Left lung (tissue), 14 donors: Measurements from ENCODE around the gene F2RL3. TPM values are rescaled to one million over a fixed set of nuclear protein-coding genes. Genes with fewer than 3 reads are reported as not detected.

Experiments used
- ATAC-seq: fragments of 200-7000 bp; cut with Tn5 transposase; one replicate; pipeline ENCODE4 v1.9.1; 2020; ENCODE audit warnings: moderate library complexity
- DNase-seq, 4 donors: peaks; one replicate each; pipeline ENCODE4 v3.0.0-alpha.2; 2013 to 2020
- H3K27ac ChIP-seq, 2 donors: fragments of 200-600 bp; sonication (generic) in 1 of 2; one replicate each; pipeline versions ENCODE4 v1.5.0 to v1.8.0; 2020 to 2021
- H3K27me3 ChIP-seq, 2 donors: fragments of 200-600 bp; sonication (generic) in 1 of 2; one replicate each; pipeline versions ENCODE4 v1.5.0 to v1.8.0; 2020 to 2021
- H3K36me3 ChIP-seq, 2 donors: fragments of 200-600 bp; sonication (generic) in 1 of 2; one replicate each; pipeline versions ENCODE4 v1.5.0 to v1.8.0; 2020 to 2021
- H3K4me1 ChIP-seq, 2 donors: fragments of 200-600 bp; one replicate each; pipeline ENCODE4 v1.8.0; 2021
- H3K4me3 ChIP-seq, 2 donors: fragments of 200-600 bp; sonication (generic) in 1 of 2; one replicate each; pipeline versions ENCODE4 v1.5.0 to v1.8.0; 2020 to 2021; ENCODE audit warnings: mild to moderate bottlenecking in 1 of 2
- H3K9me3 ChIP-seq, 2 donors: fragments of 200-600 bp; sonication (generic) in 1 of 2; one replicate each; pipeline versions ENCODE4 v1.5.0 to v1.8.0; 2020 to 2021
- intact Hi-C, 2 donors: fragments of 100-400 bp; cut with DNase I; formaldehyde crosslinking; loops; one replicate each; pipeline versions ENCODE4 v1.11.2 to v1.14.2; 2022
- long read RNA-seq, 12 donors: library from polyadenylated mRNA in 2 of 12; unstranded in 2 of 12; transcript quantifications; one replicate each; pipeline ENCODE4 v2.0.0 and lab custom pipeline, GENCODE V29; 2019 to 2026
- polyA plus RNA-seq, 6 donors: library from polyadenylated mRNA; unstranded; fragments of 120-200 nt; gene quantifications; one replicate each; pipeline ENCODE4 v1.2.1, GENCODE V29; 2013; ENCODE audit not compliant: insufficient read length in 6 of 6
- total RNA-seq, 2 donors: library from RNA; stranded (reverse); fragmentation: NEBNext Ultra II Directional; extraction: Animal tissue kit (Norgen Biotek cat#: 25700); gene quantifications; one replicate each; pipeline ENCODE4 v1.2.1, GENCODE V29; 2021
- TF ChIP-seq, protein P1 (sequence below), 2 donors: fragments of 200-600 bp; sonication (generic) in 1 of 2; IDR thresholded peaks; one replicate each; pipeline versions ENCODE4 v1.5.0 to v1.8.0; 2021; ENCODE audit warnings: antibody characterized with exemption in 2 of 2
- donor health status: DM: no; HTN: yes; CAD: no.
- donor health status: DM: no; HTN: no; CAD: no.

Gene F2RL3
- 10 to 100 TPM in 1 of 2 donors, 1 to 10 TPM in 1; 3.1 to 14.8 TPM for total RNA-seq
- polyA plus RNA-seq = 1 to 10 TPM in 5 of 6 donors, under 1 TPM in 1; 0.63 to 2.0 (median 1.2) TPM
- long read RNA-seq, donor 1, partial matches to known transcripts = 0 of 3 reads
- long read RNA-seq, donor 1, other reads (novel, unspliced or antisense) = 0 of 3 reads
- long read RNA-seq, donor 2, partial matches to known transcripts = 0 of 1 reads
- long read RNA-seq, donor 2, other reads (novel, unspliced or antisense) = 0 of 1 reads
- long read RNA-seq, donor 3 = 0 reads
- long read RNA-seq, donor 4, partial matches to known transcripts = 0 of 3 reads
- long read RNA-seq, donor 4, other reads (novel, unspliced or antisense) = 0 of 3 reads
- long read RNA-seq, donor 5 = 0 reads
- long read RNA-seq, donor 6, partial matches to known transcripts = 0 of 1 reads
- long read RNA-seq, donor 6, other reads (novel, unspliced or antisense) = 0 of 1 reads
- long read RNA-seq, donor 7 = 0 reads
- long read RNA-seq, donor 8 = 0 reads
- long read RNA-seq, donor 9 = 0 reads
- long read RNA-seq, donor 10, transcript F2RL3-201 (2 exons, 3,473 nt) = major isoform, 12 of 16 reads
- long read RNA-seq, donor 10, partial matches to known transcripts = 0 of 16 reads
- long read RNA-seq, donor 10, other reads (novel, unspliced or antisense) = 3 of 16 reads
- long read RNA-seq, donor 11 = 0 reads
- long read RNA-seq, donor 12 = 0 reads

DNA sequence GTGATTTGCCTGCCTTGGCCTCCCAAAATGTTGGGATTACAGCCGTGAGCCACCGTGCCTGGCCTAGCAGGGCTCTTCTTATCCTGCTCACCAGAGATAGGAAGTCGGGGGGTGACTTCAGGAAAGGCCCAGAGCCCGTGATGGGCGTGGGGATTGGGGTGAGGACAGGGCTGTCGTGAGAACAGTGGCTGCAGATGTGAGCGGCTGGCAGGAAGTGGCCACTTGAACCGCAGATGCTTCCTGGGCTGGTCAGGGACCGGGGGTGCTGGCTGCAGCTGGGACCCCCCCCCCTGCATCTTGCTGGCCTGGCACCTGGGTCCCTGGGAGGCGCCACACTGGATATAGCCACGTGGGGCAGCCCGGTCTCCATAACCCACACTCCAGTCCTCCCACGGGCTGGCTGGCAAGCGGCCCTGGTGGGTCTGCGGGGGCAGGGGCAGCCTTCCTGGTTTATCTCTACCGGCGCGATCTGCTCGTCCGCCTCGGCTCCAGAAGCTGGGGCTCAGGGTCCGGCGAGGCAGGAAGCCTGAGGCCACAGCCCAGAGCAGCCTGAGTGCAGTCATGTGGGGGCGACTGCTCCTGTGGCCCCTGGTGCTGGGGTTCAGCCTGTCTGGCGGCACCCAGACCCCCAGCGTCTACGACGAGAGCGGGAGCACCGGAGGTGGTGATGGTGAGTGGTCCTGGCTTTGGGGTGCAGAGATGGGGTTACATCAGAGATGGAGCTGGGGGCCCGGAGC, at the start of gene F2RL3:
Gene F2RL3 (plus strand): TSS at position 371 of the 737 bp plus-strand sequence. CDS start 191 bp downstream, at position 562.
- H3K27ac ChIP-seq = peak within 1 kb of the TSS; percentile 48 to 80
- intact Hi-C loops = no loop called here
- no peaks in the 10 kb centered on the region for H3K9me3 ChIP-seq
- ATAC-seq = peak; percentile 6
- DNase-seq = peak in 2 of 4 donors; percentile 59 to 75
- no peaks in the 10 kb centered on the region for H3K36me3 ChIP-seq
- TF ChIP-seq, protein P1, sequence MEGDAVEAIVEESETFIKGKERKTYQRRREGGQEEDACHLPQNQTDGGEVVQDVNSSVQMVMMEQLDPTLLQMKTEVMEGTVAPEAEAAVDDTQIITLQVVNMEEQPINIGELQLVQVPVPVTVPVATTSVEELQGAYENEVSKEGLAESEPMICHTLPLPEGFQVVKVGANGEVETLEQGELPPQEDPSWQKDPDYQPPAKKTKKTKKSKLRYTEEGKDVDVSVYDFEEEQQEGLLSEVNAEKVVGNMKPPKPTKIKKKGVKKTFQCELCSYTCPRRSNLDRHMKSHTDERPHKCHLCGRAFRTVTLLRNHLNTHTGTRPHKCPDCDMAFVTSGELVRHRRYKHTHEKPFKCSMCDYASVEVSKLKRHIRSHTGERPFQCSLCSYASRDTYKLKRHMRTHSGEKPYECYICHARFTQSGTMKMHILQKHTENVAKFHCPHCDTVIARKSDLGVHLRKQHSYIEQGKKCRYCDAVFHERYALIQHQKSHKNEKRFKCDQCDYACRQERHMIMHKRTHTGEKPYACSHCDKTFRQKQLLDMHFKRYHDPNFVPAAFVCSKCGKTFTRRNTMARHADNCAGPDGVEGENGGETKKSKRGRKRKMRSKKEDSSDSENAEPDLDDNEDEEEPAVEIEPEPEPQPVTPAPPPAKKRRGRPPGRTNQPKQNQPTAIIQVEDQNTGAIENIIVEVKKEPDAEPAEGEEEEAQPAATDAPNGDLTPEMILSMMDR (IDR thresholded peaks at IDR 0.05) = no peak
- H3K4me3 ChIP-seq = peak within 1 kb of the TSS in 1 of 2 donors; percentile 37
- peaks cover 0 to 37% of the 10 kb centered on the region in 2 donors for H3K4me1 ChIP-seq
- peaks cover 0 to 39% of the 10 kb centered on the region in 2 donors for H3K27me3 ChIP-seq

DNA sequence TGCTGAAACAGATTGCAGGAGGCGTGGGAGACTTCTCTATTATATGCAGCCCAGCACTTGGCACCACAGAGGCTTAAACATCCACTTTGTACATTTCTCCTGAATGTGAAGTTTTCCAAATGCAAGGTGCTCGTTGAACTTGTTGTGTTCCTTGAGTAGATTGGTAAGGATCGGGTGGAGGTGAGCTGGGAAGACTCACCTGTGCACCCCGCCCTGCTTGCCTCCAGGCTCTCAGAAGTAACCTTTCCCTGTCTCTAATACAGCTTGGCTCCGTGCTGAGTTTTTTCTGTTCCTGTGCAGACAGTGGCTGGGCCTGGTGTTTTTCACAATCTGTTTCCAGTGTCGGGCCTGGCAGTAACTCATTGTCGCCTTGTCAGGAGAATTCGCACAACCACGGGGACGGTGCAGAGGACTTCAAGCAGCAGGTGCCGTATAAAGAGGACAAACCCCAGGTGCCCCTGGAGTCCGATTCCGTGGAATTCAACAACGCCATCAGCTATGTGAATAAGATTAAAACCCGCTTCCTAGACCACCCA, 47.3 kb upstream of the F2RL3 start:
- TF ChIP-seq, protein P1 (IDR thresholded peaks at IDR 0.05) = no peak
- DNase-seq (peak in 1 of 4 donors; percentile 24), ATAC-seq (no peak)
- no peaks in the 10 kb centered on the region for H3K9me3 ChIP-seq
- peaks cover 0 to under 1% of the 10 kb centered on the region in 2 donors for H3K4me1 ChIP-seq
- intact Hi-C loops = no loop called here
- no peak overlapping the region for H3K27ac ChIP-seq
- peaks cover 0 to 97% of the 10 kb centered on the region in 2 donors for H3K36me3 ChIP-seq
- no peak overlapping the region for H3K4me3 ChIP-seq
- no peaks in the 10 kb centered on the region for H3K27me3 ChIP-seq

DNA sequence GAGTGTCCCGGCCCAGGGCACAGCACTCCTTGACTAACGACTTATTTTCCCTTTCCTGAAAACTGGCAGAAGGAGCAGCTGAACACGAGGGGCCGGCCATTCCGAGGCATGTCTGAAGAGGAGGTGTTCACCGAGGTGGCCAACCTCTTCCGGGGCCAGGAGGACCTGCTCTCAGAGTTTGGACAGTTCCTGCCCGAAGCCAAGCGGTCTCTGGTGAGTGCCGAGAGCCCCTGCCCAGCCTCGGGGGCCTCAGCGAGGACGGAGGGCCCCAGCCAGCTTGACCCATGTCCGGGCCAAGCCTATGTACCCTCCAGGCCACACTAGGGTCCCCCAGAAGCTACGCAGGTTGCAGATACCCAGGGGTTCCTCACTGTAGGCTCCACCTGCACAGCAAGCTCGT, 41.9 kb upstream of the F2RL3 start:
- DNase-seq = no peak

DNA sequence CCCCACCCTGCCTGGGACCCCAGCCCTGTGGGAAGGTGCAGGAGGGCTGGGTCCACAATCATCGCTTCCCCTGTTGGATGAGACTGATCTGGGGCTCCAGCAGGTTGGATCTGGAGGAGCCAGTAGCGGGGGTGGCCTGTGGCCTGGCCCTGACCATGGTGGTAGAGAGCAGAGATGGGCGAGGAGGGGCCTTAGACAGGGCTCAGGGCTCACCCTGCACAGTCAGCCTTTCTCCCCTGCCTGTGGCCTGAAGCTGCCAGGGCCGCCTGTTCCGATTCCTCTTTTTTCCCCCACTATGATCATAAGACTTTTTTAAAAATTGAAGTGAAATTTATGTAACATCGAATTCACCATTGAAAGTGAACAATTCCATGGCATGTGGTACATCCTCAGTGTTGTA, 41.4 kb upstream of the F2RL3 start:
- Histone ChIP-seq H3K27ac (no peak overlapping the region), H3K4me1 (no peaks in the 10 kb centered on the region), H3K36me3 (peaks cover 0 to 100% of the 10 kb centered on the region in 2 donors), H3K9me3 (no peaks in the 10 kb centered on the region), H3K27me3 (no peaks in the 10 kb centered on the region), H3K4me3 (no peak overlapping the region)
- intact Hi-C loops = no loop called here
- DNase-seq = peak in 1 of 4 donors; percentile 42
- peak; percentile 58 for ATAC-seq
- TF ChIP-seq, protein P1 (IDR thresholded peaks at IDR 0.05) = no peak

More for the DNA sequence above, 41.9 kb upstream of the F2RL3 start:
- H3K4me3 ChIP-seq = no peak overlapping the region
- no peaks in the 10 kb centered on the region for H3K9me3 ChIP-seq
- intact Hi-C loops = no loop called here
- H3K36me3 ChIP-seq = peaks cover 0 to 100% of the 10 kb centered on the region in 2 donors
- no peaks in the 10 kb centered on the region for H3K4me1 ChIP-seq
- no peak overlapping the region for H3K27ac ChIP-seq
- ATAC-seq = no peak
- no peaks in the 10 kb centered on the region for H3K27me3 ChIP-seq
- TF ChIP-seq, protein P1 (IDR thresholded peaks at IDR 0.05) = no peak
